Suprapubic skin (tissue), 4 donors: ENCODE data around the gene CYP4B1. TPM values are rescaled to one million over a fixed set of nuclear protein-coding genes. Genes with fewer than 3 reads are reported as not detected.
"Not testable (repeated sequence)": the region's sequence is repeated elsewhere in the genome, so short reads cannot be mapped to it uniquely, and the experiment has no call there.

Experiments used
- DNase-seq, 2 donors: peaks; one replicate each; pipeline ENCODE4 v3.0.0-alpha.2; 2019; ENCODE audit warnings: low spot score in 2 of 2
- H3K27ac ChIP-seq: fragments of 200-600 bp; sonication (generic); one replicate; pipeline ENCODE4 v1.5.1; 2019
- H3K27me3 ChIP-seq: fragments of 200-600 bp; sonication (generic); one replicate; pipeline ENCODE4 v1.5.1; 2019
- H3K36me3 ChIP-seq: fragments of 200-600 bp; sonication (generic); one replicate; pipeline ENCODE4 v1.5.1; 2019
- H3K4me1 ChIP-seq: fragments of 200-600 bp; sonication (generic); one replicate; pipeline ENCODE4 v1.5.1; 2019
- H3K4me3 ChIP-seq: fragments of 200-600 bp; sonication (generic); one replicate; pipeline ENCODE4 v1.5.1; 2019; ENCODE audit warnings: mild to moderate bottlenecking
- H3K9me3 ChIP-seq: fragments of 200-600 bp; sonication (generic); one replicate; pipeline ENCODE4 v1.5.1; 2019
- EP300 ChIP-seq: sonication (generic); formaldehyde crosslinking; IDR thresholded peaks from one replicate; pipeline ENCODE4 v1.6.1; 2017; ENCODE audit warnings: antibody characterized with exemption
- POLR2A ChIP-seq, 2 donors: fragments of 450-650 bp; IDR thresholded peaks; one replicate each; pipeline ENCODE4 v1.6.1; 2017; ENCODE audit warnings: antibody characterized with exemption in 2 of 2, mild to moderate bottlenecking in 2 of 2, moderate library complexity in 2 of 2
- POLR2AphosphoS5 ChIP-seq, 3 donors: sonication (generic); formaldehyde crosslinking; IDR thresholded peaks; one replicate each; pipeline ENCODE4 v1.6.1; 2017; ENCODE audit warnings: antibody characterized with exemption in 3 of 3
- WGBS: methylation state at CpG from one replicate; pipeline ENCODE4 v1.1.5; 2018; 5-methylcytosine and 5-hydroxymethylcytosine counted together
- total RNA-seq, 4 donors: library from RNA; depleted of rRNA; stranded (reverse); fragments of >200 nt; gene quantifications; one replicate each; pipeline ENCODE4 v1.1.0, GENCODE V29; 2016
- TF ChIP-seq, protein P1 (sequence below), 2 donors: fragments of 200-600 bp in 1 of 2; fragments of 450-650 bp in 1 of 2; sonication (generic) in 1 of 2; IDR thresholded peaks; one replicate each; pipeline ENCODE4 v1.5.1; 2016 to 2019; ENCODE audit warnings: antibody characterized with exemption in 2 of 2, mild to moderate bottlenecking in 1 of 2, moderate library complexity in 1 of 2

Gene CYP4B1
- total RNA-seq, 4 donors from 2014 or later, result 61.8 to 116 (median 88.6) TPM

GRCh38 chr1:46774297-46774696 lies 24.5 kb upstream of the CYP4B1 start:
- DNase-seq, result no peak
- no peak overlapping the region for H3K4me3 ChIP-seq
- H3K4me1 ChIP-seq, result no peaks in the 10 kb centered on the region
- no peak overlapping the region for H3K27ac ChIP-seq
- 100% methylated on average over 1 of the region's 1 CpG for WGBS
- H3K9me3 ChIP-seq, result peaks cover 22% of the 10 kb centered on the region
- H3K27me3 ChIP-seq, result no peaks in the 10 kb centered on the region
- peaks cover 2% of the 10 kb centered on the region for H3K36me3 ChIP-seq
- TF ChIP-seq EP300 (no peak), POLR2AphosphoS5 (IDR thresholded peaks at IDR 0.05) (no peak), POLR2A (IDR thresholded peaks at IDR 0.05) (no peak)
- TF ChIP-seq, protein P1, sequence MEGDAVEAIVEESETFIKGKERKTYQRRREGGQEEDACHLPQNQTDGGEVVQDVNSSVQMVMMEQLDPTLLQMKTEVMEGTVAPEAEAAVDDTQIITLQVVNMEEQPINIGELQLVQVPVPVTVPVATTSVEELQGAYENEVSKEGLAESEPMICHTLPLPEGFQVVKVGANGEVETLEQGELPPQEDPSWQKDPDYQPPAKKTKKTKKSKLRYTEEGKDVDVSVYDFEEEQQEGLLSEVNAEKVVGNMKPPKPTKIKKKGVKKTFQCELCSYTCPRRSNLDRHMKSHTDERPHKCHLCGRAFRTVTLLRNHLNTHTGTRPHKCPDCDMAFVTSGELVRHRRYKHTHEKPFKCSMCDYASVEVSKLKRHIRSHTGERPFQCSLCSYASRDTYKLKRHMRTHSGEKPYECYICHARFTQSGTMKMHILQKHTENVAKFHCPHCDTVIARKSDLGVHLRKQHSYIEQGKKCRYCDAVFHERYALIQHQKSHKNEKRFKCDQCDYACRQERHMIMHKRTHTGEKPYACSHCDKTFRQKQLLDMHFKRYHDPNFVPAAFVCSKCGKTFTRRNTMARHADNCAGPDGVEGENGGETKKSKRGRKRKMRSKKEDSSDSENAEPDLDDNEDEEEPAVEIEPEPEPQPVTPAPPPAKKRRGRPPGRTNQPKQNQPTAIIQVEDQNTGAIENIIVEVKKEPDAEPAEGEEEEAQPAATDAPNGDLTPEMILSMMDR (IDR thresholded peaks at IDR 0.05), result no peak

DNA sequence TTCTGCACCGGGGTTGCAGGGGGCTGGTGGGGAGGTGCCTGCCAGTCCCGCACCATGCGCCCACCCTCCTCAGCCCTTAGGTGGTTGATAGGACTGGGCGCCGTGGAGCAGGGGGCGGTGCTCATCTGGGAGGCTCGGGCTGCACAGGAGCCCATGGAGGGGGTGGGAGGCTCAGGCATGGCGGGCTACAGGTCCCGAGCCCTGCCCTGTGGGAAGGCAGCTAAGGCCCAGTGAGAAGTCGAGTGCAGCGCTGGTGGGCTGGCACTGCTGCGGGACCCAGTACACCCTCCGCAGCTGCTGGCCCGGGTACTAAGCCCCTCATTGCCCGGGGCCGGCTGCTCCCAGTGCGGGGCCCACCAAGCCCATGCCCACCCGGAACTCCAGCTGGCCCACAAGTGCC lies 20.4 kb upstream of the CYP4B1 start:
- no CpG with 5 or more reads among the region's 18 CpGs for WGBS
- H3K36me3 ChIP-seq, DNase-seq, H3K27ac ChIP-seq, H3K4me1 ChIP-seq, H3K27me3 ChIP-seq, H3K9me3 ChIP-seq, H3K4me3 ChIP-seq: not testable (repeated sequence)

GRCh38 chr1:46784666-46785065 lies 14.2 kb upstream of the CYP4B1 start:
- no peak overlapping the region for H3K4me3 ChIP-seq
- no peaks in the 10 kb centered on the region for H3K4me1 ChIP-seq
- WGBS, result 89% methylated on average over 1 of the region's 1 CpG
- H3K36me3 ChIP-seq, result no peaks in the 10 kb centered on the region
- no peak for DNase-seq
- no peak overlapping the region for H3K27ac ChIP-seq
- no peak for TF ChIP-seq EP300
- TF ChIP-seq POLR2AphosphoS5 (IDR thresholded peaks at IDR 0.05), result no peak
- TF ChIP-seq, protein P1 (IDR thresholded peaks at IDR 0.05), result no peak
- TF ChIP-seq POLR2A (IDR thresholded peaks at IDR 0.05), result no peak
- H3K9me3 ChIP-seq, result no peaks in the 10 kb centered on the region
- H3K27me3 ChIP-seq, result no peaks in the 10 kb centered on the region

DNA sequence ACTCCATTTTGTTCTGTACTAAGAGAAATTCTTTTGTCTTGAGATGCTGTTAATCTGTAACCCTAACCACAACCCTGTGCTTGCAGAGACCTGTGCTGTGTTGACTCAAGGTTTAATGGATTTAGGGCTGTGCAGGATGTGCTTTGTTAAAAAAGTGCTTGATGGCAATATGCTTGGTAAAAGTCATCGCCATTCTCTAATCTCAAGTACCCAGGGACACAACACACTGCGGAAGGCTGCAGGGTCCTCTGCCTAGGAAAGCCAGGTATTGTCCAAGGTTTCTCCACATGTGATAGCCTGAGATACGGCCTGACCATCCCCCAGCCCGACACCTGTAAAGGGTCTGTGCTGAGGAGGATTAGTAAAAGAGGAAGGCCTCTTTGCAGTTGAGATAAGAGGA lies 10.2 kb upstream of the CYP4B1 start:
- H3K36me3 ChIP-seq, H3K9me3 ChIP-seq, H3K27ac ChIP-seq, H3K4me1 ChIP-seq, H3K27me3 ChIP-seq, H3K4me3 ChIP-seq, DNase-seq: not testable (repeated sequence)
- WGBS, result 88% methylated on average over 4 of the region's 4 CpGs

DNA sequence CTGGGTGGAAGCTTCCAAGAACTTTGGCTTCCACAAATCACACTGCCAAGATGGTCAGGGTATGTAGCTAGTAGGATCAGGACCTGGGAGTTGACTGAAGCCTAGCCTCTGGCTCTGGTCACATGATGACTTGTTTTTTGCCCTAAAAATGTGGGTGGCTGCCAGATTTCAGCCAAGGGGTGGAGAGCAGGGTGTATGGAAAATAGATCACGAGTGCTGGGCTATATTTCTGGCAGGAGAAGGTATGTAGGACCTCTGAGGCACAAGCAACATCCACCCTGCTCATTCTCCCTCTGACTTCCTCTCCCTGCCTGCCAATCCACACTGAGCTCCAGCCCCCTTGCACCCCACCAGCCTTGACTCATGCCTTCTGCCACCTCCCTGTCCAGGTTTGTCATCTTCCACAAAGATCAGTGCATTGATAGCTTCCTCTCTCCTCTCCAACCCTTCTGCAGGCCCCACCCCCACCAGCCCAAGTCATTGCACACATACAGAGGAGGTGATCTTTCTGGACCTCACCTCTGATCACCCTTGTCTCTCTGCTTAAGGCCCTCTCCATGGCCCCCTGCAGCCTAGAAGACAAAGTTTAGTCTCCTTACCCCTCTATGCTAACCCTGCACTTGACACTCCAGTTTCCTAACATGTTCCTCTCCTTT lies 8.3 kb upstream of the CYP4B1 start:
- no peaks in the 10 kb centered on the region for H3K9me3 ChIP-seq
- no peak overlapping the region for H3K27ac ChIP-seq
- no peak overlapping the region for H3K4me3 ChIP-seq
- H3K36me3 ChIP-seq, result no peaks in the 10 kb centered on the region
- no peak for TF ChIP-seq POLR2AphosphoS5 (IDR thresholded peaks at IDR 0.05)
- TF ChIP-seq POLR2A (IDR thresholded peaks at IDR 0.05), result no peak
- TF ChIP-seq, protein P1 (IDR thresholded peaks at IDR 0.05), result no peak
- no peak for TF ChIP-seq EP300
- no peaks in the 10 kb centered on the region for H3K27me3 ChIP-seq
- 50% methylated on average over 1 of the region's 1 CpG for WGBS
- no peaks in the 10 kb centered on the region for H3K4me1 ChIP-seq
- no peak for DNase-seq

DNA sequence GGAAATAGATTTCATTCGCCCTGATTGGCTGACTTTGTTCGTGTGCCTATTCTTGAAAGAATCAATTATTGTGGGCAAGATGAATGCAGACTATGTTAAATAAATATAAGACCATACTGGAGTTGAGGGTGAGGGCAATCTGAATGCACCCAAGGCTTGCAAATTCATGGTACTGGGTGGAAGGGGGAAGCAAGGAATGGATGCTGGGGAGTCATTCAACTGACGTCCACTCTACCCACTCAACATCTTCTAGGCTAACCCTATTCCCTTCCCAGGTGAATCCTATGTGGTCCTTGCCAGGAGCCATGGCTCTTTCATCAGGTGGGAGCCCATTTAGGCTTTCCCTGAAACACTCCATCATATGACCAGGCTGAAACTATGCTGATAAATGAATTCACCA lies 5.7 kb upstream of the CYP4B1 start:
- TF ChIP-seq, protein P1 (IDR thresholded peaks at IDR 0.05), result no peak
- no peak for TF ChIP-seq EP300
- TF ChIP-seq POLR2AphosphoS5 (IDR thresholded peaks at IDR 0.05), result no peak
- no peak for TF ChIP-seq POLR2A (IDR thresholded peaks at IDR 0.05)
- no peak for DNase-seq
- H3K27ac ChIP-seq, result no peak overlapping the region
- no peaks in the 10 kb centered on the region for H3K36me3 ChIP-seq
- H3K9me3 ChIP-seq, result no peaks in the 10 kb centered on the region
- peaks cover 5% of the 10 kb centered on the region for H3K4me1 ChIP-seq
- no peak overlapping the region for H3K4me3 ChIP-seq
- H3K27me3 ChIP-seq, result no peaks in the 10 kb centered on the region
- WGBS, result 81% methylated on average over 3 of the region's 3 CpGs
